HG03066 (cell line): ENCODE data around the gene LRP8.

Experiments used
- ATAC-seq: cut with Tn5 transposase; IDR thresholded peaks from one replicate; pipeline ENCODE4 v1.9.1; 2021; ENCODE audit warnings: low read depth; ENCODE audit not compliant: unreplicated experiment

Gene LRP8

DNA sequence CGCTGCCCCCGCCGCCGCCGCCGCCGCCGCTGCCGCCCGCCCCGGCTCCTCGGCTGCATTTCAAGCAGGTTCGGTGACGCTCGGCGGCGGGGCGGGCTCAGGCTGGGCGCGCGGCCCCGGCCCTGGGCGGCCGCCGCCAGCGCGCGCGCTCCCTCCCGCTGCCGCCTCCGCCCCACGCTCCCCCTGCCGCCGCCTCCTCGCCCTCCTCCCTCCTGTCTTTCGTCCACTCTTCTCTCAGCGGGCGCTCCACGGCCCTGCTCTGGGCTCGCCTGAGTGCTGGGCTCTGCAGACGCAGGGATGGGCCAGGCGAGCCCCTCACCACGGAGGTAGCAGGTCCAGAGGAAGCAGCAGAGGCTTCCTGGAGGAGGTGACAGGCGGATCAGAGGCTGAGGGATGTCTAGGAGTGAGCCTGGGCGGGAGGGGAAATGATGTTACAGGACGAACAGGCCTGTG, at the start of gene LRP8:
Gene LRP8, minus strand, starts transcription at position 62 of the 453 bp plus-strand sequence. CDS start 158 bp downstream, outside the sequence.
- peak; percentile 37 for ATAC-seq

GRCh38 chr1:53377438-53377841, 49.6 kb upstream of the LRP8 start:
- ATAC-seq = no peak

GRCh38 chr1:53376742-53377437, 49.0 kb upstream of the LRP8 start:
- ATAC-seq = no peak

- ATAC-seq = no peak
Measured at GRCh38 chr1:53376041-53376461, 48.2 kb upstream of the LRP8 start.

DNA sequence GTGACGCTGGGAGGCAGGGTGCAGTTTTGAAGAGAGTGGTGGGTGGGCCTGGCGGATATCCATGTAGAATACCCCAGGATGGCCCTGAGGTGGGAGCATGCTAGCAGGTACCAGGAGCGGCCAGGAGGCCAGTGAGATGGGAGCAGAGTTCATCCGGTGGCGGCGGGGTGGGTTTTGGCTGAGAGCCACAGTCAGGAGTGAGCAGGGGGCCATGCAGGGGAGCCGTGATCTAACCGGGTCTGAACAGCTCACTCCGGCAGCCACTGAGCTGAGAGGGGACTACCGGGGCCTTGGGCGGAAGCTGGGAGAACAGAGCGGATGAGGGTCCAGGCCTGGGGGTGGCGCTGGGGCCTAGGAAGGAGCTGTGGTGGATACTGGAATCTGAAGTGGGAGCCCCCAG, 47.6 kb upstream of the LRP8 start:
- ATAC-seq = no peak

DNA sequence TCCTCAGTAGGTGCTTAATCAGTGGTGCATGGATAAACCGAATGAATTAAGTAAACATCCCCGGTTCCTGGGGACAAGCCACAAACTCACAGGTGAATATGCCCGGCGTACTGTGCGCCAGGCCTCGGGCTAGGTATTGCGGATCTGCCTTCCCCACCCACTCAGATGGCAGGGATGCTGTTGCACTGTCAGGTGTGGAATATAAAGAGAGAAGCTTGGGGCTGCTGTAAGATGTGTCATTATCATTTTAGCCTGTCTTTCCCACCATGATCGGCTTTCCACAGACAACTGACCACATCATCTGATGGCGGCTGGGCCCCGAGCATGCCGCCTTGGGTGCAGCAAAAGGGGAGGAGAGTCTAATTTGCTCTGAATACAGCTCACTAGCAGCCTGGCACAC, 45.4 kb upstream of the LRP8 start:
- ATAC-seq = no peak

DNA sequence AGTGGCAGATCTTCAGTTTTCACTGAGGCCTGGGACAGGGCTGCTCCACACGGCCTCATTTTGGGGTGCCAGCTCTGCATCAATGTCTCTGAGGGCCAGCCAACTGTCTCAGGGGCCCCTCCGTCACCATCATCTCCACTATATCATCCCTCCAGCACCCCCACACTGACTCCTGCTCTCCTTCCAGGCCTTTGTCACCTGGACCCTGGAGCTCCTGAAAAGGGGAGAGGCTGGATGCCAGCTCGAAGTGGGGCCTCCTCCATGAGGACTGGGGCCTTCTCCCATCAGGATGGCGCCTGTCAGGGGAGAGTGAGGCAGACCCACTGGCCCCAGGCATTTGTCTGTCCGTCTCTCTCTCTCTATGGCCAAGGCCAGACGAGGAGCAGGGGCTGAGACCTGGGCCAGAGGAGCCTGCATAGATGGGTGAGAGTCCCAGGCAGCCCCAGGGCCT, 44.7 kb upstream of the LRP8 start:
- no peak for ATAC-seq

DNA sequence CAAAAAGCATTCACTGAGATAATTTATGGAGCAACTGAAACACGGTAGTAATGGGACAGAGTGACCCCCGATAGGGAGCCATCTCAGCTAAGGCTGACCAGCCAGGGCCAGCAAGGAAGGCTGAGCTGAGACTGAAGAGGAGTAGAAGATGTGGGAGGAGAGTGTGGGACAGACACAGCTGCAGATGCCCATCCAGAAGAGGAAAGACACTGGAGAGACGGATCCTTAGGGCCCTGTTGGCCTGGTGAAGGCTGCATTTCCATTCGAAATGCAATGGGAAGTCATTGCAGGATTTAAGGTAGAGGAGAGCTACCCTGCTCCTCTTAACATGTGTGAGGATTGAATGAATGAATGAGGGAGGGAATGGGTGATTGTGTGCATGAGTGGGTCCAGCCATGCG, 44.0 kb upstream of the LRP8 start:
- no peak for ATAC-seq

DNA sequence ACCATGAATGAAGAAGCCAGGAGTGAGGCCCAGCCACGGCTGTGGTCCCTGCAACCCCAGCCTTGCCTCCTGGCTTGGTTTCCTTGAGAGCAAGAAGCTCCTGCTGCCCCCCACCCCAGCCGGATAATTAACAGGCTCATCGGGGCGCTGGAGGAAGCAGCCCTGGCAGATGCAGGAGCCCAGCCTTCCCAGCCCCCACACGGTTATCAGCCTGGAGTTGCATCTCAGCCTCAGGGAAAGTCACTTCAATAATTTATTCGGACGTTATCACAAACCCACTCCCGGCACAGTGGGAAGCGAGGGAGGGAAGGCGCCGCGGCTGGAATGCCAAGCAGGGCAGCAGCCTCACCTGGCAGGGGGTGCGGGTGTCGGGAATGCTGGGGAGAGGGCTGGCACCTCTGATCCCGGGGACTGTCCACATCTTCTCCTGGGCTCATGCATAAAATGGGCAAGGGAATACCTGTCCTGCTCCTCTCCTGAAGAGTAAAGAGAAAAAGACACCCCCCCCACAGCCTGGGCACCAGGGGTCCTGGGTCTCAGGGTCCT, 43.3 kb upstream of the LRP8 start:
- no peak for ATAC-seq

GRCh38 chr1:53370369-53370961, 42.6 kb upstream of the LRP8 start:
- no peak for ATAC-seq

- ATAC-seq = no peak
Measured at GRCh38 chr1:53369761-53370160, 41.9 kb upstream of the LRP8 start.

- no peak for ATAC-seq
Measured at GRCh38 chr1:53369034-53369750, 41.3 kb upstream of the LRP8 start.

DNA sequence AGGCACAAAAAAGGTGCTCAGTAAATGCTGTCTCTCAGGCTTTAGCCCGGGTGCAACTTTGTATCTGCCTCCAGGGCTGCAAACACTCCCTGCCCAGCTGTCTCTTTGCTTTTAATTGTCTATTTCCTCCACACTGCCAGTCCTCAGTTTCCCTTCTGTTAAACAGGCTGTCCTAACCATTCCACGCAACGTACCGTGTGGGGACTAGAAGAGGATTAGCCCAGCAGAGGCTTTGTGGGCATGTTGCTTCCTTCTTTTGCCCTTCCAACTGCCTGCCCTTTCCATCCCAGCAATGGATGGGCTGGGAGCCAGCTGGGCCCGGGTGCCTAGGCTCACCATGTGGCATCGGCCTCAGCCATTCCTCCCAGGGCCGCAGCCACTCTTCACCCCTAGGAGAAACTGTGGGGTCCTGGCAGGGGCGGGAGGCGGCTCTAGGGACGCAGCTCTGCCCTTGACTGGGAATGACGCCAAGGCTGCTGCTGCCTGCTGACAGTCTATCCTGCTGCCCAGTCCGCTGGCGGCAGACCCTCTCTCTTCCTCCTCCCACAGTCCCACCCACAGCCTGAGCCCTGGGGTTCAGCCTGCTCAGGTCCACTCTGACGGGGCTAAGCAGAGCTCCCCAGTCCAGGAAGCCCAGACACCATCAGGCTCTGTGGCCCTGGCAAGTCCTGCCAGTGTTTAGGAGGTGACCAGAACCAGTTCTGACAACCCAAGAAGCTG, 40.6 kb upstream of the LRP8 start:
- ATAC-seq = no peak

DNA sequence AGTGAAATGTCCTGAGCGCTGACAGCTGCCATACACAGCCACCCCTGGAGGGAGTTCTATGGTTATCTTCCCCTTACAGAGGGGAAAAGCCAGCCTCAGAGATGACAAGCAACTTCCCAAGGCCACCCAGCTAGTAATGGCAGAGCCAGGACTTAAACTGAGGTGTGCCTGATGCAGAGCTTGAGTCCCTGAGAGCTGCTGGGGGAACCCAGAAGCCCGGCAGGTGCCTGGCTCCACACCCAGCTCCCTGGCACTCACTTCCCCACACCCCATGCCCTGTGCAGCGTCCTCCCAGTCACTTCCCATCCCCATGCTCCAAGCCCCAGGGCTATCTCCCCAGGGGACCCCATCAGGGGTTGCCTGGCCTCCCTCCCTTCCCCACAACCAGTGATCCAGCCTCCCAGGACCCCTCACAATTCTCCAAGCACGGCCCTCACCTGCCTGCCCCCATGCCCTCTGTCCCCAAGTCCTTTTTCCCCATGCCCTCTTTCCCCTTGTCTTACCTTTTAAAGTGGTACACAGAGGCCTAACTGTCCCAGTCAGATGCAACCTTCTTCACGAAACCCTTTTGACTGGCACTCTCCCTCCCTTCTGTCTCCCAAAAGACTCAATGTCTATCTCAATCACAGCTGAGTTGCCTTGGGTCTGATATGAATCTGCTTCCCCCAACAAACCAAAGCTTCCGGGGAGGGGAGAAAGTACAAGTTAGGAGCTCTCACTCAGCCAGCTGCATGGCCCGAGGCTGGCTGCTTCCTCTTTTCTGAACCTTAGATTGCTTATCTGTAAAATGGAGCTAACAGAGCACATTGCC, 39.8 kb upstream of the LRP8 start:
- peak; percentile 80 for ATAC-seq

- no peak for ATAC-seq
Measured at GRCh38 chr1:53366901-53367502, 39.1 kb upstream of the LRP8 start.

GRCh38 chr1:53365437-53366063, 37.7 kb upstream of the LRP8 start:
- no peak for ATAC-seq

GRCh38 chr1:53362851-53363642, 35.2 kb upstream of the LRP8 start:
- no peak for ATAC-seq

- no peak for ATAC-seq
Measured at GRCh38 chr1:53362270-53362669, 34.4 kb upstream of the LRP8 start.
